CD4-positive, alpha-beta T cell treated with Interleukin-15 for 1 hour (primary cell): Measurements from ENCODE around the gene LPO.

Source experiments
- DNase-seq: peaks from one replicate; pipeline ENCODE4 v3.0.0-alpha.2; 2020

Gene LPO

DNA sequence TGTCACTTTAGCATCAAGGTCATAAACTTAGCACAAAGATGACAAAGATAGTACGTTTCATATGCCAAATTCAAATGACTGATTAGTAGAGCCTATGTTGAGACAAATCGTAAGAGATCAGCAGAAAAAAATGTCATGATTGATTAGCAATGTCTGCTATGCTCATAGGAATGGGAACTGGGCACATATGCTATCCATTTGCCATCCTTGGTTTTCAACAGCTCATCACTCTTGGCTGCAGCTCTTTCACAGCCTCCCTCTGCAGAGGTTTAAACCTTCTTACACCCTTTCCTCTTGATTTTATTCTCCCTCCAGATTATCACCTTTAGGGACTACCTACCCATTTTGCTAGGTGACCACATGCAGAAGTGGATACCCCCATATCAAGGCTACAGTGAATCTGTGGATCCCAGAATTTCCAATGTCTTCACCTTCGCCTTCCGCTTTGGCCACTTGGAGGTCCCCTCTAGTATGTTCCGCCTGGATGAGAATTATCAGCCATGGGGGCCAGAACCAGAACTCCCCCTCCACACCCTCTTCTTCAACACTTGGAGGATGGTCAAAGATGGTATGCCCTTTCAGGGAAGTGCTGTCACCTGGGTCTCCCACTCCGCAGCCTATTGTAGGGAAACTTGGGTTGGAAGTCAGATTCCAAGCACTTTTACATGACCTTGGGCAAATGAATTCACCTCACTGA, 26.2 kb downstream of the LPO start:
- no peak for DNase-seq

DNA sequence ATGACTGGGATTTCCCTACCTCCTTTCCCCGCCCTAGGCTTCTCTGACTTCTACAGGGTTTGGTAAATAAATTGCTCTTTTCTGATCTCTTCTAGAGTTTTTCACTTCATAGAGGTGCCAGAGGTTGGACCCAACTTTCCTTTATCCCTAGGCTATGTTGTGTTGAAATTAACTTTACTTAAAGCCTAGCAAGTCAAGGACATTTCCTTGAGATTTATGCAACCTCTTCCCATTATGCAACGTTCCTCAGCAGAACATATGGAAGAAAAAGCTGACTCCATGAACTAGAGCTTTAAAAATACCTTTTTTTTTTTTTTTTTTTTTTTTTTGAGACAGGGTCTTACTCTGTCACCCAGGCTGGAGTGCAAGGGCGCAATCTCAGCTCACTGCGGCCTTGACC, 26.9 kb downstream of the LPO start:
- no peak for DNase-seq

DNA sequence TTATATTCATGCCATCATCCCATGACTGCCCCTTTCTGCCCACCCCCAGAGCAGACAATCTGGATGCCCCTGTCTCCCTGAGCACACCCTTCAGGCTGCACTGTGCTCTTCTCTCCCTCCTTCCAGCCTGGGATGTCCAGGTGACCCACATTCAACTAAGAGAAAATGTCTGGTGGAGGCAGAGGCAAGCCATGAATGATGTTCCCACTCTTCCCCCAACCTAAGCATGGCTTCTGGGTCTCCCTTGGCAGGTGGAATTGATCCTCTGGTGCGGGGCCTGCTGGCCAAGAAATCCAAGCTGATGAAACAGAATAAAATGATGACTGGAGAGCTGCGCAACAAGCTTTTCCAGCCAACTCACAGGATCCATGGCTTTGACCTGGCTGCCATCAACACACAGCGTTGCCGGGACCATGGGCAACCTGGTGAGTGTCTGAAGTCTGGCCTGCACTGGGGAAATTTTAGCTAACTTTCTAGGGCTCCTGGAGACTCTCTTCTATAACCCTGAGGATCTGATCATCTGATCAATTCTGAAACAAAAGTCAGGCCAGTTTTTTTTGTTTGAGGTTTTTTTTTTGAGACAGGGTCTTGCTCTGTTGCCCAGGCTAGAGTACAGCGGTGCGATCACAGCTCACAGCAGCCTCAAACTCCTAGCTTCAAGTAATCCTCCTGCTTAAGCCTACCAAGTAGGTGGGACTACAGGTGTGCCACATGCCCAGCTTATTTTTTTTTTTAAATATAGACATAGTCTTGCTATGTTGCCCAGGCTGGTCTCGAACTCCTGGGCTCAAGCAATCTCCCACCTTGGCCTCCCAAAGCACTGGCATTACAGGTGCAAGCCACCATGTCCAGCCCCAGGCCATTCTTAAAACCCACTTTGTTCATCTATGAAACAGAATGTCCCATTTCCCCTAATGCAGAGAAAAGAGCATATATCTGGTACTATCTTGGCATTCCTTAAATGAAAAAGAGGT, 27.8 kb downstream of the LPO start:
- DNase-seq, result no peak

DNA sequence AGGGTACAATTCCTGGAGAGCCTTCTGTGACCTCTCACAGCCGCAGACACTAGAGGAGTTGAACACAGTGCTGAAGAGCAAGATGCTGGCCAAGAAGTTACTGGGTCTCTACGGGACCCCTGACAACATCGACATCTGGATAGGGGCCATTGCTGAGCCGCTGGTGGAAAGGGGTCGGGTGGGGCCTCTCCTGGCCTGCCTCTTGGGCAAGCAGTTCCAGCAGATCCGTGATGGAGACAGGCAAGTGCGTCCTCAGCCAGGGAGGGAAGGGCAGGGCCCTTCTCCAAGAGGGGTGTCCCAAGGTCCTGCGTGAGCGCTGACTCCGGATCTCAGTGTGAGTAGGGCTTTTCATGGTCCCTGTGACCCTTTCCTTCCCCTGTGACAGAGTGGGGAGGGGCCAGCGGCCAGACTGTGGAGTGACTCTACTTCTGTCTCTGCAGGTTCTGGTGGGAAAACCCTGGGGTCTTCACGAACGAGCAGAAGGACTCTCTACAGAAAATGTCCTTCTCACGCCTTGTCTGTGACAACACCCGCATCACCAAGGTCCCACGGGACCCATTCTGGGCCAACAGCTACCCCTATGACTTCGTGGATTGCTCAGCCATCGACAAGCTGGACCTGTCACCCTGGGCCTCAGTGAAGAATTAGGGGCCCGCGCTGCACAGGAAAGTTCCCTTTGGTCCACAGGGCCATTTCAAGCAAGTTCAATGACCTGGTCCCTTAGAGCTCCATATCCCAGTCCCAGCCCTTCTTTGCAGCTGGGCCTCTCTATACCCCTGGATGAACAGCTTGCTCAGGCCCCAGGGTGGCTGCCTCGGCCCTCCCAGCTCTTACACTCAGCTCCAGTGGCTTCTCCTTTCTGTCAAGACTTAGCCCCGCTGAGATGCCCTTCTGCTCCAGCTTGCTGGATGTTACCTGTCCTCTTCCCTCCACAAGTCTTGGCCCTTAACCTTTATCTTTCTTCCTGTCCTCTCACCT, 29.3 kb downstream of the LPO start:
- DNase-seq, result no peak

DNA sequence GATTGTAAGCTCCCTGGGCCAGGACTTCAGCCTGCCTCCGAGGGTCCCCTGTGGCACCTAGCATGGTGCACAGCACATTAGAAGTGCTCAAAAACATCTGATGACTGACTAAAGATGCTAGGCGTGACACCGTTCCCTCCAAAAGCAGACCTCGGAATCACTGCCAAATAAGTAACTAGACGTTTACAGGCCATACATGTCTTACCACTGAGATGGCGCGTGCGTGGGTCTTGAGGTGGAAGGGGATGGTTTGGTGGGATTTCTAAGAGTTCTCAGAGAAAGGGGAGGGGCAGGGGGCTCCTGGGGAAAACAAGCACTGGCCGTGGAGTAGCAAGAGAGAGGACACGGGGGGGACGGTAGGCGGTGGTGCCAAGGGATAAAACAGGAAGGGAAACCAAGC, 29.9 kb downstream of the LPO start:
- no peak for DNase-seq

DNA sequence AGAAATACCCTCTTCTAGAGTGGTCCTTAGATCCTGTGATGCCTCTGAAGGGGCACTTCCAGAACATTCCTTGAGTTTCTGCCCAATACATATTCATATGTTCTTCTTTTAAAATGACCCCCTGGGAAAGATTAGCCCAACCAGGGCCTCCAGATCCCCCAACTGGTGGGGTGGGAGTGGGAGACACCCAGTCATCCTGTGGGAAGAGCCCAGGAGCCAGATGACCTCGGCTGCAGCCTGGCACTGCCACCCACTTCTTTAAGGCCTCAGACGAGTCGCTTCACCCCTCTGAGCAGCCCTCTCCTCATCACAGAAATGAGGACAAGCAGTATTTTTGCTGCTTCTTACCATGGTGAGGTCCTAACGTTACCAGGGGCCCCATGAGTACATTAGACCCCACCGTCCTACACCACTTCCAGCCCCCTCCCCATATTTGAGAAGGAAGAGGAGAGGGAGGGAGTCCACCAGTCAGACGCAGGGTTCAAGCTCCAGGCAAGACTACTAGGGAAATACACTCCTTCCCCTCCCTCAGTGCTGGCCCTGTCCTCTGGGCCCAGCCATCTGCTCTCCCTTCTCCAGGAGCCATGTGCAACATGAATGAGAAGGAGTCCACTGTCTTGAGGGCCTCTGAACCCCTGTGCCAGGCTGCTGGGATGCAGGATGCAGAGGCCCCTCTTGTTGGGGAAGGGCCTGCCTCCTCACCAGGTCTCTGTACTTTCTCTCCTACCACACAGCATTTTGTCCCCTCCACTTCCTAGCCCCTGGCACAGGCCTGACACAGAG, 30.6 kb downstream of the LPO start:
- no peak for DNase-seq

DNA sequence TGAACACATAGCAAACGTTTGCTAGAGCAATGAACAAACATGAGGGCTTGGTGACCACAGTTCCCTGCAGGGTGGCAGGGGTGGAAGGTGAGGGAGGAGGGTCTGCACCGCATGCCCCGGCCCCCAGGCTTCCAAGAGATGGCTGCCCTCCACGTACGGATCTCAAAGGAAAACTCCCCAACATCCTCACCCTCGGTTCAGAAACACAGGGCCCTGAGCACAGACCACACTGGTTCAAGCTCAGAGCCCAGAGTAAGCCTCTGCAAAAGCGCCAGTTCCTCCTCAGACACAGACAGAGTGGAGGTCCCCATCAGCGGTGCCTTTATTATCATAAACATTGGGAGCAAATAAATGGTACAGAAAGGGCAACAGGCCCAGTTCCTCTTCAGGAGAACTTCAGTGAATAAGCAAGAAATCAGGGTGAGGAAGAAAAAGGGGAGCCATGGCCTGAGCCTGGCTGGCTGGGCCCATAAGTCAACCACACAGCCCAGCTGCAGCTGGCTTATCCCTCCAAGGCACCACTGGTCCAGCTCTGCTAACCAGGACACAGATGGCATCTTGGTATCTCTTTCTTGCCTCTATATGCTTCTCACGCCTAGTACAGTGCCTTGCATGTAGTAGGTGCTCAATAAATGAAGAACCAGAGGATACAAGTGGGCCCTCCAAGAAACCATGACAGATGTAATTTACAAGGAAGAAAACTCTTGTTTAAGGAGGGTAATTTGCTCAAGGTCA, 31.3 kb downstream of the LPO start:
- no peak for DNase-seq

DNA sequence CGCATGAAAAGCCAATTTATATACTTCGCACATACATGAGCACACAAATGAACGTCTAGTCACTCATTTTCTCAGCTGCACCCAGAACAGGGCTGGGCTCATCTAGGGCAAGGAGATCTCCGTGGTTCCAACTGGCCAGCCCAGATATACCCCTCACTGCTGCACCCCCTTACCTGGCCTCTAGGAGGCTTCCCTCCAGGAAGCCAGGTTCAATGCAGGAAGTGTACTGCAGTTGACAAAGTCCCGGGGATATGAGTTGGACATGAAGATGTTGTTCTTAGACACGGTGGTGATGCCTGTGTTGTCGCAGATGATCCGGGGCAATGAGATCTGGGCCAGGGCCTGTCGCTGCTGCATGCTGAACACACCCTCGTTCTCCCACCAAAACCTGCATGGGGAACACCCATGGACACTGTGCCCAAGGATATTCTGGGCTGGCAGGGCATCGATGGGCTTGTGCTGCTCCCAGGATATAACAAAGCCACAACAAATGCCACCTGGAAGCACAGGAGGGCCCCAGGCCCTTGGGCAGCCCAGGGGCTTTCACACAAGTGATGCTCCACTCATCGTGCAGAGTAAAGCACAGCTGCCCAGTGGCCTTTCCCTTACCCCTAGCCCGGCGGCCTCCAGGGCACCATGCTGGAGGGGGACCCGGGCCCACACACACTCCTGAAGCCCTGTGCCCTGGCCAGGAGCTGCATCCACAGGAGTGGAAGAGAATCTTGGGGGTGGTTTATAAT, 32.3 kb downstream of the LPO start:
- DNase-seq, result no peak

DNA sequence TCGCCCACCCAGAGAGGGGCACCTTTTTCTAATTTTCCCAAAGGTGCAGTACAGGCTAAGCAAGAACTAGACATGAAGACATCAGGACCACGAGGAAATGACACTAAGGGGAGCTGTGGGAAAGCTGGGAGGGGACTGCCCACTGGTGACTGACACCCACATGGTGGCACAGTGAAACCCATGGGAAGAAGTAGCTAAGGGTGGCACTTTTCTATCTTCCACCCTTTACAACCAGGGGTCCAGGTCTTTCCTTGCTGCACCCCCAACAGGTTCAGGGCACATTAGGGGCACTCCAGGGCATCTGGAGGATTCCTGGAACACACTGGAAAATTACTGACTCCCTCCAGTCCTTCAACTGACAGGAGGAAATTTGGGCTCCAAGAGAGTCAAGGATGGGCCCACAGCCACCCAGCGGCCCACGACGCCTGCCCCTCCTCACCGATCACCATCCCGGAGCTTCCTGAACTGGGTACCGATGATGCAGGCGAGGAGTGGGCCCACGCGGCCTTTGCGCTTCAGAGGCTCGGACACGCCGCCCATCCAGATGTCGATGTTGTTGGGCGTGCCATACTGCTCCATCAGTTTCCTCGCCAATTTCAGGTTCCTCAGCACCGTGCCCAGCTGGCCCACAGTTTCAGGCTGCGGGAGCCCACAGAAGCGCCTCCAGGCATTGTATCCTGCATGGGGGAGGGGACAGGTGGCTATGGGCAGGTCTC, 33.0 kb downstream of the LPO start:
- DNase-seq, result no peak

DNA sequence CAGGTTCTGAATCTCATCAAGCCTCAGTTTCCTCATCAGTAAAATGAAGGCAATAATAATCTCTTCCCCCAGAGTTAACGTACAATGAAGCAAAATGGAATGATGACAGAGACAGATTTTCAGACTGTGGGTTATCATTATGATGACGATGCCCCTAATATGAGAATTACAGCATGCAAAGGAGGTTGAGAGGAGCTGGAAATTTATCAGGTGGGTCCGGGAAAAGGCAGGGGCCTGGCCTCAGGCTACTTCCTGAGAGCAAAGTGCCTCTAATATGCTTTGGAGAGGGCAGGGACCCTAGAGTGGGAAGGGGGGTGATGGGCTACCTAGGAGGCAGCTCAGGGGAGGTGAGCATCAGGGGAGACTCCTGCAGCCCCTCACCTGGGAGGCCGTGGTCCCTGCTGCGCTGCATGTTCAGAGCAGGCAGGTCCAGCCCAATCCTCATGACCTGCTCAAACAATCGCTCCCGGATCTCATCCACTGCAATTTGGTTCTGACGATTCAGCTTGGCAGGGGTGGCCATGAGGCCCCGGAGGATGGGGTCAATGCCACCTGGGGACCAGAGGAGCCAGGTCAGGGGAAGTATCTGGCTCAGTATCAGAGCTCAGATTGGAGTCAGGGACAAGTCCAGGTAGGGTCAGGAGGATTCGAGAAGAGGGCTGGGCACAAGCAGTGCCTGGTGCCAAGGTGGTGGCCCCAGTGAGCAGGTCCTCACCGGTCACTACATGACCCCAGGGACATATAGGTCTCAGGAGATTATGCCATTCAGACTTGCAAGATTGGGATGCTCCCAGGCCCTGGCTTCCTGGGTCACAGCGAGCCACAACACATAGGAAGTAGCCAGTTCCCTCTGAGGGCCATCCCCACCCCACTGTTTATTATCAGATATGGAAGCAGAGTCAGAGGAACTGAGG, 34.2 kb downstream of the LPO start:
- no peak for DNase-seq

DNA sequence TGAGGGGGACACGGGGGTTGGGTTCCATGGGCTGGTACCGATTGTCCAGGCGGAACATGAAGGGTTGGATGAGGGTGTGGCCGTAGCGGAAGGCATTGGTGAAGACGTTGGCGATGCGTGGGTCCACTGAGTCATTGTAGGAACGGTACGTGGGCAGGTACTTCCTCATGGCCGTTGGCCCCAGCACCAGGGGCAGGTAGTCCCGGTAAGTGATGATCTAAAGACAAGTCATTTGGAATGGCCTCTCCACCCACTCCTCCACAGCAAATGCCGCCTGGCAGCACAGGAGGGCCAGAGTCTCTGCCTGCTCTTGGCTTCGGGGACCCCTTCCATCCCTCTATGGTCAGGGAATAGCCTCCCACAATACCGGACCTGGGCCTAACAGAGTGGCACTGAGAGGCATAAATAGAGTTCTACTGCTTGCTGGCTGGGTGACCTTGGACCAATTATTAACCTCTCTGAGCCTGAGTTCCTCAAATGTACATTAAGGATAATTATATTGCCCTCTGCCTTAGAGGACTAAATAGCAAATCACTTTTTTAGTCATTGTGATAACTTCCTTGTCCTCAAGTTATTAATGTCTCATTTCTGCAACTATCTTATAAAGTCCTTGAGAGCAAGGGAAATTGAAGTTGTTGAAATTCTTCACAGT, 35.2 kb downstream of the LPO start:
- no peak for DNase-seq

DNA sequence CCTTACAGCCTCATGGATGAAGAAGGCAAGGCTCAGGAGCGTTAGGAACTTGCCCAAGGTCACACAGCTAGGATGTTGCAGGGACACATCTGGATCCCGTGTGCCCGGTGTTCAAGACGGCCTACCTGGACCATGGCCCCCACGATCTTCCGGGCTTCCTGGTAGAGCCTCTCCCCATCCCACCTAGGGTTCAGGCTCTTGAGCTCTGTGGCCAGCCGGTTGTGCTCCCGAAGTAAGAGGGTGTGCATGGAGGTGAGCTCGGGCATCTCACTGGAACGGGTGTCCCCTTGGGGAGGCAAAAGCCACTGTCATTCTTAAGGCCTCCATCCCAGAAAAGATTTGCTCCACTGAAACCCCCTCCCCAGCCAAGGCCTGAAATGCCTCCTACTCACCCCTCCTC, 37.0 kb downstream of the LPO start:
- no peak for DNase-seq

DNA sequence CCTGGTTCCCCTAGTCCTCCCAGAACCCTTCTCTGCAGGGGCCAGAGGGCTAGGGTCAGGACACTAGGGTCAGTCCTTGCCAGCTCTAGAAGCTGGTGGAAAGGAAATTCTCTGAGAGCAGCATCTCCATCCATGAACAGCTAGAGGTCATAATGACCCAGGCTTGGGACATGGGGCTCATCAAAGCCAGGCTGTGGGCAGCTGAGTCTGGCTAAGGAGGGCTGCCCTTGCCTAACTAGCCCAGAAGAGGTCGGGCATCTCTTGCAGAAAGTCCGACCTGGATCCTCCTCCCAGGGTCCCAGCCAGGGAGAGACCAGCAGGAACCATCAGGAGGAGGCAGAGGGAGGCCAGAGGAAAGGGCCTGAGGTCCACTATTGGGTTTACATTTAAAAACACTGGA, 38.0 kb downstream of the LPO start:
- DNase-seq, result no peak

DNA sequence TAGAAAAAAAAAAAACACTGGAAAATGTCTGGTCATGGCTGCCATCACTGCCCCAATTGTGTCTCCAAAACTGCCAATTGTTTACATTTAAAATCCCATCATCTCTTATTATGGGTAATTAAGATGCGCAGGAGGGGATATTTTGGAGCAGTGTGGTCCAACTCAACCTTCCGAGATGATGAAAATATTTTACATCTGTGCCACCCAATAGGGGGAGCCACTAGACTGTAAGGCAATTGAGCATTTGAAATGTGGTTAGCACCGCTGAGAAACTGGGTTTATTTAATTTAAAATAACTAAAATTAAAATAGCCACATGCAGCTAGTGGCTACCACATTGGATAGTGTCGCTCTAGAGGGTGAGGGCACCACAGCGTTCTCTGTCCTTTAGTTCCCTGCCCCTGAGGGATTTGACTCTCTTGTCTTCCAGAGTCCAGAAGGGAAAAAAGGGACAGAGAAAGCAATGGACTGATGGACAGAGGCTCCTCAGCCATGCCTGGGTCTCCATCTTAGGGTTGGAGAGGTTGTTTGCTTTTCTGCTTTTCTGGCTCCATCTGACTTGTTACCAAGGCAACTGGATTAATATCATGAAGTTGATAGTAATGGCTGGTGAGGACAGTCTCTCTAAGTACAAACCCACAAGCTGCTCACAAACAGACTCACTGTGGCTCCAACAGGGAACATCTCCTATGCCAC, 38.9 kb downstream of the LPO start:
- no peak for DNase-seq

DNA sequence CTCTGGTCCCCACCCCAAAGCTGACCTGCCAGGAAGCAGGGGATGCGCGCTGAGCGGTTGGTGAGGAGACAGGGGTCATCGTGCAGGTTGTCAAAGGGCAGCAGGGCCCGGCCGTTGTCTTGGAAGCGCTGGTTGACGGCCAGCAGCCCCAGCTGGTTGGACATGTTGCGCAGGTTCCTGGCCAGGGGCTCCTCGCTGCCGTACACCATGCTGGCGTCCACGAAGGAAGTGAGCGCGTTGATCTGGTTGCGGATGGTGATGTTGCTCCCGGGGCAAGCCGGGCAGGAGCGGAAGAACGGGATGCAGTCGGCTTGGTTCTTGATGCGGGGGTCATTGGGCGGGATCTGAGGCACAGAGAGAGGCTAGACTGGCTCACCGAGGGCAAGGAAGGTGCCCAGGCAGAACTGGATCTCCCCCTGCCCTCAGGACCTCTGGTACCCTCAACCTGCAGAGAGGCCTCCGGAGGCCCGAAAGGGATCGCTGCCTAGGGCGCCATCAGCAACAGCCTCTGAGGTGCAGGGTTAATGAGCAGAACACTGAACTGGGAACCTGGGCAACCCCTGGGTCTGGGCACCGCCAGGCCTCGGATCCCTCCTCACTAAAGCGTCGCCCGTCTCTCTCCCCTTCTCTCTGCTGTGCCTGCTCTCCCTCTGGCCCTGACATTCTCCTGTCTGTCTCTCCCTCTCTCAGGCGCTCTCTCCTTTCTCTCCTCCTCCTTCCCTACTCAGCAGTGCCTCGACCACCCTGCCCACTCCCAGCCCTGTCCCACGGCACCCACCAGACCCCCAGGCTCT, 39.6 kb downstream of the LPO start:
- no peak for DNase-seq

DNA sequence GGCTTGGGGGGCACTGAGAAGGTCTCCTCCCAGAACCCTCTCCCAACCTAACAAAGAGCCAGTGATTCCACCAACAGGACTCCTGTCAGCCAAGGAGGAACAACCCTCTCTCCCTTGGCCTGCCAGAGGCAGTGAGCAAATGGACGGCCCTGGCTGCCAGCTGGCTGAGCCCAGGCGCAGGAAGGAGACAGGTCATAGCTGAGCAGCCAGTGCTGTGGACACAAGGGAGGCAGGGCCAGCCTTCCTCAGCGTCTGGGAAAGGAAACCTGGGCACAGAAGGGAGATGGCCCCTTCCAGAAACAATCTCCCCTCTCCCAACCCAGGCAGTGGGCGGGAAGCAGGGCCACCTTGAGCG, 40.3 kb downstream of the LPO start:
- DNase-seq, result no peak
